ENCODE results near the gene COL4A2.

Gene COL4A2

GRCh38 chr13:110434629-110435028 is 127.5 kb downstream of the COL4A2 start:
- Histone ChIP-seq H3K9ac (ENCODE audit: low read depth, low read length) (no peak overlapping the region), H3K27me3 (ENCODE audit: insufficient read depth, low read length) (no peaks in the 10 kb centered on the region), H3K4me1 (ENCODE audit: insufficient read depth, low read length) (no peaks in the 10 kb centered on the region), H3K4me3 (ENCODE audit: low read length) (no peak overlapping the region), H3K9me3 (ENCODE audit: insufficient read depth, low read depth, low read length) (no peaks in the 10 kb centered on the region), H3K27ac (ENCODE audit: low read length) (no peak overlapping the region), H3K36me3 (ENCODE audit: insufficient read depth, low read depth, low read length) (peaks cover 75% of the 10 kb centered on the region)

- H3K9ac ChIP-seq (ENCODE audit: low read depth, low read length) = no peak overlapping the region
- no peaks in the 10 kb centered on the region for H3K9me3 ChIP-seq (ENCODE audit: insufficient read depth, low read depth, low read length)
- no peak overlapping the region for H3K4me3 ChIP-seq (ENCODE audit: low read length)
- no peaks in the 10 kb centered on the region for H3K27me3 ChIP-seq (ENCODE audit: insufficient read depth, low read length)
- no peaks in the 10 kb centered on the region for H3K4me1 ChIP-seq (ENCODE audit: insufficient read depth, low read length)
- H3K27ac ChIP-seq (ENCODE audit: low read length) = no peak overlapping the region
- H3K36me3 ChIP-seq (ENCODE audit: insufficient read depth, low read depth, low read length) = peaks cover 75% of the 10 kb centered on the region
These were observed 128.2 kb downstream of the COL4A2 start for GRCh38 chr13:110435331-110435730.

- no peaks in the 10 kb centered on the region for H3K9me3 ChIP-seq (ENCODE audit: insufficient read depth, low read depth, low read length)
- H3K27me3 ChIP-seq (ENCODE audit: insufficient read depth, low read length) = no peaks in the 10 kb centered on the region
- no peak overlapping the region for H3K4me3 ChIP-seq (ENCODE audit: low read length)
- peaks cover 68% of the 10 kb centered on the region for H3K36me3 ChIP-seq (ENCODE audit: insufficient read depth, low read depth, low read length)
- H3K9ac ChIP-seq (ENCODE audit: low read depth, low read length) = no peak overlapping the region
- no peaks in the 10 kb centered on the region for H3K4me1 ChIP-seq (ENCODE audit: insufficient read depth, low read length)
- no peak overlapping the region for H3K27ac ChIP-seq (ENCODE audit: low read length)
These were observed 129.2 kb downstream of the COL4A2 start for GRCh38 chr13:110436276-110436675.

GRCh38 chr13:110436786-110437370 is 129.8 kb downstream of the COL4A2 start:
- Histone ChIP-seq H3K9ac (ENCODE audit: low read depth, low read length) (no peak overlapping the region), H3K27me3 (ENCODE audit: insufficient read depth, low read length) (no peaks in the 10 kb centered on the region), H3K9me3 (ENCODE audit: insufficient read depth, low read depth, low read length) (no peaks in the 10 kb centered on the region), H3K27ac (ENCODE audit: low read length) (no peak overlapping the region), H3K36me3 (ENCODE audit: insufficient read depth, low read depth, low read length) (peaks cover 65% of the 10 kb centered on the region), H3K4me1 (ENCODE audit: insufficient read depth, low read length) (no peaks in the 10 kb centered on the region), H3K4me3 (ENCODE audit: low read length) (no peak overlapping the region)

- Histone ChIP-seq H3K27me3 (ENCODE audit: insufficient read depth, low read length) (no peaks in the 10 kb centered on the region), H3K9me3 (ENCODE audit: insufficient read depth, low read depth, low read length) (no peaks in the 10 kb centered on the region), H3K27ac (ENCODE audit: low read length) (no peak overlapping the region), H3K4me3 (ENCODE audit: low read length) (no peak overlapping the region), H3K9ac (ENCODE audit: low read depth, low read length) (no peak overlapping the region), H3K4me1 (ENCODE audit: insufficient read depth, low read length) (no peaks in the 10 kb centered on the region), H3K36me3 (ENCODE audit: insufficient read depth, low read depth, low read length) (peaks cover 56% of the 10 kb centered on the region)
These were observed 131.1 kb downstream of the COL4A2 start for GRCh38 chr13:110438211-110438610.

- Histone ChIP-seq H3K27ac (ENCODE audit: low read length) (no peak overlapping the region), H3K4me3 (ENCODE audit: low read length) (no peak overlapping the region), H3K4me1 (ENCODE audit: insufficient read depth, low read length) (no peaks in the 10 kb centered on the region), H3K9me3 (ENCODE audit: insufficient read depth, low read depth, low read length) (no peaks in the 10 kb centered on the region), H3K9ac (ENCODE audit: low read depth, low read length) (no peak overlapping the region), H3K27me3 (ENCODE audit: insufficient read depth, low read length) (no peaks in the 10 kb centered on the region), H3K36me3 (ENCODE audit: insufficient read depth, low read depth, low read length) (peaks cover 56% of the 10 kb centered on the region)
These were observed 131.7 kb downstream of the COL4A2 start for GRCh38 chr13:110438776-110439175.

- no peak overlapping the region for H3K27ac ChIP-seq (ENCODE audit: low read length)
- H3K27me3 ChIP-seq (ENCODE audit: insufficient read depth, low read length) = no peaks in the 10 kb centered on the region
- peaks cover 38% of the 10 kb centered on the region for H3K36me3 ChIP-seq (ENCODE audit: insufficient read depth, low read depth, low read length)
These were observed 134.1 kb downstream of the COL4A2 start for GRCh38 chr13:110440946-110441731.

GRCh38 chr13:110442930-110443621 is 136.0 kb downstream of the COL4A2 start:
- Histone ChIP-seq H3K27me3 (ENCODE audit: insufficient read depth, low read length) (no peaks in the 10 kb centered on the region), H3K9me3 (ENCODE audit: insufficient read depth, low read depth, low read length) (no peaks in the 10 kb centered on the region), H3K4me1 (ENCODE audit: insufficient read depth, low read length) (peaks cover 8% of the 10 kb centered on the region; the same call in 1 of the 2 replicates), H3K27ac (ENCODE audit: low read length) (no peak overlapping the region), H3K4me3 (ENCODE audit: low read length) (no peak overlapping the region), H3K9ac (ENCODE audit: low read depth, low read length) (no peak overlapping the region), H3K36me3 (ENCODE audit: insufficient read depth, low read depth, low read length) (peaks cover 38% of the 10 kb centered on the region)

More at GRCh38 chr13:110440946-110441731, 134.1 kb downstream of the COL4A2 start:
- H3K4me1 ChIP-seq (ENCODE audit: insufficient read depth, low read length) = no peaks in the 10 kb centered on the region
- H3K9me3 ChIP-seq (ENCODE audit: insufficient read depth, low read depth, low read length) = no peaks in the 10 kb centered on the region
- no peak overlapping the region for H3K4me3 ChIP-seq (ENCODE audit: low read length)
- H3K9ac ChIP-seq (ENCODE audit: low read depth, low read length) = no peak overlapping the region

GRCh38 chr13:110443622-110444225 is 136.6 kb downstream of the COL4A2 start:
- Histone ChIP-seq H3K27me3 (ENCODE audit: insufficient read depth, low read length) (no peaks in the 10 kb centered on the region), H3K9ac (ENCODE audit: low read depth, low read length) (no peak overlapping the region), H3K4me3 (ENCODE audit: low read length) (no peak overlapping the region), H3K36me3 (ENCODE audit: insufficient read depth, low read depth, low read length) (peaks cover 33% of the 10 kb centered on the region), H3K27ac (ENCODE audit: low read length) (no peak overlapping the region), H3K9me3 (ENCODE audit: insufficient read depth, low read depth, low read length) (no peaks in the 10 kb centered on the region), H3K4me1 (ENCODE audit: insufficient read depth, low read length) (peaks cover 11% of the 10 kb centered on the region; the same call in 1 of the 2 replicates)

- Histone ChIP-seq H3K36me3 (ENCODE audit: insufficient read depth, low read depth, low read length) (peaks cover 29% of the 10 kb centered on the region), H3K27me3 (ENCODE audit: insufficient read depth, low read length) (no peaks in the 10 kb centered on the region), H3K4me1 (ENCODE audit: insufficient read depth, low read length) (peaks cover 11% of the 10 kb centered on the region; the same call in 1 of the 2 replicates), H3K4me3 (ENCODE audit: low read length) (no peak overlapping the region), H3K9ac (ENCODE audit: low read depth, low read length) (no peak overlapping the region), H3K9me3 (ENCODE audit: insufficient read depth, low read depth, low read length) (no peaks in the 10 kb centered on the region), H3K27ac (ENCODE audit: low read length) (no peak overlapping the region)
These were observed 137.2 kb downstream of the COL4A2 start for GRCh38 chr13:110444226-110444653.

- Histone ChIP-seq H3K9me3 (ENCODE audit: insufficient read depth, low read depth, low read length) (no peaks in the 10 kb centered on the region), H3K4me3 (ENCODE audit: low read length) (no peak overlapping the region), H3K27ac (ENCODE audit: low read length) (no peak overlapping the region), H3K4me1 (ENCODE audit: insufficient read depth, low read length) (peaks cover 11% of the 10 kb centered on the region; the same call in 1 of the 2 replicates), H3K36me3 (ENCODE audit: insufficient read depth, low read depth, low read length) (peaks cover 26% of the 10 kb centered on the region), H3K9ac (ENCODE audit: low read depth, low read length) (no peak overlapping the region), H3K27me3 (ENCODE audit: insufficient read depth, low read length) (no peaks in the 10 kb centered on the region)
These were observed 138.1 kb downstream of the COL4A2 start for GRCh38 chr13:110445183-110445582.

Measured in iPS-20b (cell line).